GM08714 (cell line): ENCODE results near the gene ZCWPW1.
"Not testable (repeated sequence)": the region's sequence is repeated elsewhere in the genome, so short reads cannot be mapped to it uniquely, and the experiment has no call there.

Source experiments
- H3K4me3 ChIP-seq: fragments of 200-500 bp; sonication (Bioruptor generic); 2 replicates; pipeline ENCODE4 v1.5.1; 2014; ENCODE audit warnings: mild to moderate bottlenecking, low read length, inconsistent platforms
- ZNF274 ChIP-seq: IDR thresholded peaks from 2 replicates; pipeline ENCODE4 v1.6.1; 2012; ENCODE audit warnings: mild to moderate bottlenecking, low read depth, low read length

Gene ZCWPW1

DNA sequence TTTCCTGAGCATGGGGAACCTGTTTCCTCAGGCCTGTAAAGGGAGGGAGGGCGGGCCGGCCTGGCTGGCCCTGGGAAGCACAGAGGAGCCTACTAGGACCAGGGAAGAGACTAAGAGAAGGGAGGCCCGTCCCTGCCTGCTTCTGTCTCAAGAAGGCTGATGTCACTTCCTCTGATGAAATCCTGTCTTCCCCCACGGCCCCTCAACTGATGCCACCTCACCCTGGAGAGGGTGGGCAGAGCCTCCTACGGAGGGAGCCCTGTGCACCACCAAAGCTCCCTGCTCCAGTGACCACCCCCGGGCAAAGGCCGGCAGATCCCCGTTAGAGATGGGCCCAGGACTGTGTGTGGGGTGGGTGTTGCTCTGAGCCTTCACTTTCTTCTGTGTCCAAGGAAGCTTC lies 56.2 kb downstream of the ZCWPW1 start:
- TF ChIP-seq ZNF274 = no peak
- H3K4me3 ChIP-seq = no peak overlapping the region

DNA sequence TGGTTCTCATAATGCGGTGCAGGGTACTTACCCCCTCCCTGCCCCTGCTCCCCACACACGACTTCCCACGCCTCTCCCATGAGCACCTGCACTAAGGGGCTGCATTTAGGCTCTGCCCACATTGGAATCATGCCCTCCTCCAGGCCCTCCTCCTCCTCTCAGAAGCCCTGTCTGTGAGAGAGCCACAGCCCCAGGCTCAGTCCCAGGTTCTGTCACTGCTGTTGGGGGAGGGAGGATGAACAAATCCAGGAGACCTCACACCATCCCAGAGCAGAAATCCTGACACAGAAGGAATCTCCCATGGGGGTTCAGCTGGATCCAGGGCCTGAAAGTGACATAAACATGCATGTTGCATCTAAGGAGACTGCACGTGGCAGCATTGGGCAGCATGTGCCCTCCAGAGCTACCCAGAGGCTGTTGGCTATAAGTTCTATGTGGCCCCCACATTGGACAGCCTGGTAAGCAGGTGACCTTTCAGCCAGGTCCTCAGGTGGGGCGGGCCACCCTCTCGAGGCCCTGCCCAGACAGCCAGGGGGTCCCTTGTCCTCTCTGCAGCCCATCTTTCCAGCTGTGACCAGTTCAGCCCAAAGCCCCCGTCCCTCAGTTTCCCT lies 56.8 kb downstream of the ZCWPW1 start:
- H3K4me3 ChIP-seq = no peak overlapping the region
- TF ChIP-seq ZNF274 = no peak

DNA sequence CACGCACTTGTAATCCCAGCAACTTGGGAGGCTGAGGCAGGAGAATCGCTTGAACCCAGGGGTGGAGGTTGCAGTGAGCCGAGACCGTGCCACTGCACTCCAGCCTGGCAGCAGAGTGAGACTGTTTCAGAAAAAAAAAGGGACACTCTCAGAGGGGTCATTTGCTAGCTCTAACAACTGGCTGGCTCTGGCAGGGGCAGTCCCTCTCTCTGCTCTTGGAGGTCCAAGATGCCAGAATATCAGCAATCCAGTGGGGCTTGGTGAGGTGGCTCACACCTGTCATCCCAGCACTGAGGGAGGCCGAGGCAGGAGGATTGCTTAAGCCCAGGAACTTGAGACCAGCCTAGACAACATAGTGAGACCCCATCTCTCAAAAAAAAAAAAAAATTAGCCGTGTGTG lies 57.8 kb downstream of the ZCWPW1 start:
- no peak for TF ChIP-seq ZNF274
- H3K4me3 ChIP-seq = no peak overlapping the region

DNA sequence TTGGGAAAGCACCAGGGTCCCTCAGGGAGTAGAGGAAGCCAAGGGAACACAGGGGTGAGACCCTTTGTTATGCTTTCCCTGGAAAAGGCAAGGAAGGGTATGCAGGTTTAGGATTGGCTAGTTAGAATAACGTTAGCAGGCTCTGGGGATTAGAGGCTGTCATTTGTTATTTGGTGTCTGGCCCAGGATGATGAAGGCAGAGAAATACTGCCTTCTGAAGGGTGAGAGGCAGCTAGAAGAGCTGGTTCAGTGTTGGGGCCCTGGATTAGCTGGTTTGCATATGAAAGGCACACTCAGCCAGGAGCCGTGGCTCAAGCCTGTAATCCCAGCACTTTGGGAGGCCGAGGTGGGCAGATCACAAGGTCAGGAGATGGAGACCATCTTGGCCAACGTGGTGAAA lies 58.2 kb downstream of the ZCWPW1 start:
- H3K4me3 ChIP-seq = no peak overlapping the region
- no peak for TF ChIP-seq ZNF274

DNA sequence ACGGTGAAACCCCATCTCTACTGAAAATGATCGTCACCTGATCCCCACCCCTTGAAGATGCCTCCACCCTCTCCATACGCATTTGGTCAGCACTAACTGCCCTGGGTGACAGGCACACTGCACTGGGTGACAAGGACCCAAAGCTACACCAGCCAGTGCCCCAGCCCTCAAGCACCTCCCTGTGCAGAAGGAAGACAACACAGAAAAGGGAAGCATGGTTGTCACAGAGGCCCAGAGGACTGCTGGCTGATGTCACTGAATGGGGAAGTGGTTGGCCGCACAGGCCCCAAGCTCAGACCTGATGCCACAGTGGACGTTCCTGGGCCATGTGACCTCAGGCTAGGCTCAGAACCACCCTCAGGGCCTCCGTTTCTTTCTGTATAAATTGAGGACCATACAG lies 59.4 kb downstream of the ZCWPW1 start:
- TF ChIP-seq ZNF274 = no peak
- H3K4me3 ChIP-seq = no peak overlapping the region

DNA sequence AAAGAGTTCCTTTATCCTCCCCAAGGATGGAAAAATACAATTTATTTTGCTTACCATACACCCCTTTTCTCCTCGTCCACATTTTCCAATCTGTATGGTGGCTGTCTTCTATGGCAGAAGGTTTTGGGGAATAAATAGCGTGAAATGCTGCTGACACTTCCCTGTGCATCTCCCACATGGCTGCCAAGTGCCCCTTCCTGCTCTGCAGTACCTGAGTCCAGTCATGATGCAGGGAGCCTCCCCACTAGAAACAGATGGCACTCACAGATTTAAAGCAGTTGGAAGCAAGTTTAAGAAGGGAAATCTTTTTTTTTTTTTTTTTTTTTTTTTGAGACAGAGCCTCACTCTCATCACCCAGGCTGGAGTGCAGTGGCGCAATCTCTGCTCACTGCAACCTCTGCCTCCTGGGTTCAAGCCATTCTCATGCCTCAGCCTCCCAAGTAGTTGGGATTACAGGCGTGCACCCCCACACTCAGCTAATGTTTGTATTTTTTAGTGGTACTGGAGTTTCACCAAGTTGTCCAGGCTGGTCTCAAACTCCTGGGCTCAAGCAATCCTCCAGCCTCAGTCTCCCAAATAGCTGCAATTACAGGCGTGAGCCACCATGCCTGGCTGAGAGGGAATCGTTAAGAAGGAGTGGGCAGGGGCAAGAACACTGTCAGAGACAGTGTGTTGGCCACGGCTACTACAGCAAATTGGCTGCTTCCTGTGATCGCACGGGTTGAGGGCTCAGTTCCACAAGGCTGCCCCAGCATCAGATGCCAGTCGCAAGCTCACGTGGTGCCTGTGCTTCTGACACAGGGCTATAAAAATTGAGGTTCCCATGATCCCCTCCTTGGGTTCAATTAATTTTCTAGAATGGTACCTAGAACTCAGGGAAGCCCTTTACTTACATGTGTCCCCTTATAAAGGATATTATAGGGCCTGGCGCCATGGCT lies 60.6 kb downstream of the ZCWPW1 start:
- no peak for TF ChIP-seq ZNF274
- H3K4me3 ChIP-seq = no peak overlapping the region

DNA sequence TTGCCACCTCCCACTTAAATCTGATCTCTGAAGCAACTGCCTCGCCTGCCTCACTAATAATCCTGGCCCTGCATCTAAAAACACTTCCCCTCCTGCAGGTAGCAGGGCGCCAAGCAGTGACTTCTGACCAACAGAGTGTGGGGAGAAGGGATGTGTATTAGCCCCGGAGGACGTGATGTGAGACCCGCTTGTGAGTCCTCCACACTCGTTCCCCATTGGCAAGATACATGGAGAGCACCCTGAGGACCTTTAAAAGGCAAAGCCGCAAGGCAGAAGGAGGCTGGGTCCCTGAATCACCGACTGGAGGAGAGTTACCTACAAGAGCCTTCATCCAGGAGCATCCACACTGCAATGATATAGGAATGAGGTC lies 61.3 kb downstream of the ZCWPW1 start:
- no peak overlapping the region for H3K4me3 ChIP-seq

DNA sequence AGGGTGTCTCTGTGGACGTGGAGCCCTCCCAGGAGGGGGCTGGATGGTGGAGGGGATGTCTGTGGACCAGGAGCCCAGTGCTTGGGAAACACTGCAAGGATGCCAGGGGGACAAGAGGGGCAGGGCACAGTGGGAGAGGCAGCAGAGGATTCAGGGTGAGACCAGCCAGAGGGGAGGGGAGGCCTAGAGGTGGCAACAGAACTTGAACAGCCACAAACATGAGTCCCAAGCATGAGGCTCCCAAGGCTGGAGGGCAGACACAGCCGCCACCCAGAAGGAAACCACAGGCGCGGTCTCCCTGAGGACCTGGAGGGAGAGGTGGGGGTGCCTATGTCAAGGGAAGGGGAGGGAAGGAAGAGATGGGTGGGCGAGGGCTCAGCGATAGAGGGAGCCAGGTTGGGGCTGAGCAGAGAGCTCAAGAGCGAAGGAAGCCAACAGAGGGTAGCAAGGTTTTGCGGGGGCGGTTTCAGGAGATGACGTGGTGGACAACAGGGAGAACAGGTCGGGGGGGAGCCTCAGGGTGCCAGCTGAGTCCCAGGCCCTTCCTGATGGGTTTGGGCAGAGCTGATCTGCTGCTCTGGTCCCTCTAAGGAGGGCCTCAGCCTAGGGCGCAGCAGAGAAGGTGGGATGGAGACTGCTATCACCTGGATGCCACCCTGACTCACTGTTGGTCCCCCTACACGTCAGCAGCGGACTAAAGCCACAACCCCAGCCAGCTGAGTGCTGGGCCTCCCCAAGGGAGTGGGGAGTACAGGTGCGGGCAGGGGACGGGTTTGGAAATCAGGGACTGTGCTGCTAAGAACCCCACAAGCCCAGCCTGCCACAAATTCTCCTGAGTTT lies 61.9 kb downstream of the ZCWPW1 start:
- no peak for TF ChIP-seq ZNF274
- H3K4me3 ChIP-seq = peak overlapping the region; percentile 5; the same call in 1 of the 2 replicates

More for the DNA sequence above, 61.3 kb downstream of the ZCWPW1 start:
- no peak for TF ChIP-seq ZNF274

DNA sequence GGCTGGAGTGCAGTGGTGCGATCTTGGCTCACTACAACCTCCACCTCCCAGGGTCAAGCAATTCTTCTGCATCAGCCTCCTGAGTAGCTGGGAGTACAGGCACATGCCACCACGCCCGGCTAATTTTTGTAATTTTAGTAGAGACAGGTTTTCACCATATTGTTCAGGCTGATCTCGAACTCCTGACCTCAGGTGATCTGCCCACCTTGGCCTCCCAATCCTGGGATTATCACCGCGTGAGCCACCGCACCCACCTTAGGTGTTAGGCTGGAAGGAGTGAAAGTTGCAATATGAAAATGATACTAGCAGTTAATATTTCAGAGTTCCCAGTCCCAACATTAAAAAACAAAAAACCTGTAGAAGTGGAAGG lies 62.5 kb downstream of the ZCWPW1 start:
- peak overlapping the region; percentile 5; the same call in 1 of the 2 replicates for H3K4me3 ChIP-seq

DNA sequence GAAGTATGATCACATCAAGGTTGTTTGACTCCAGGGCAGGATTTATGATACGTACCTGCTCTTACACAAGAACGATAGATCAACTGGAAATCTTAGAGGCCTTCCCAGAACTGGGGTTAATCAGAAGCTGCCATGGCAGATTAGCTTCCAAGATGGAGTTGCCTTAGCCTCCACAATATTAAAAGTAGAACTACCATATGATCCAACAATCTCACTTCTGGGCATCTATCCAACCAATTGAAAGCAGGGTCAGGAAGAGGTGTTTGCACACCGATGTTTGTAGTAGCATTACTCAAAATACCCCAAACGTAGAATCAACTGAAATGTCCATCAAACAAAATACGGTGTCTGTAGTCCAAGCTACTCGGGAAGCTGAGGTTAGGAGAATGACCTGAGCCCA lies 64.0 kb downstream of the ZCWPW1 start:
- H3K4me3 ChIP-seq = no peak overlapping the region
- TF ChIP-seq ZNF274 = no peak

DNA sequence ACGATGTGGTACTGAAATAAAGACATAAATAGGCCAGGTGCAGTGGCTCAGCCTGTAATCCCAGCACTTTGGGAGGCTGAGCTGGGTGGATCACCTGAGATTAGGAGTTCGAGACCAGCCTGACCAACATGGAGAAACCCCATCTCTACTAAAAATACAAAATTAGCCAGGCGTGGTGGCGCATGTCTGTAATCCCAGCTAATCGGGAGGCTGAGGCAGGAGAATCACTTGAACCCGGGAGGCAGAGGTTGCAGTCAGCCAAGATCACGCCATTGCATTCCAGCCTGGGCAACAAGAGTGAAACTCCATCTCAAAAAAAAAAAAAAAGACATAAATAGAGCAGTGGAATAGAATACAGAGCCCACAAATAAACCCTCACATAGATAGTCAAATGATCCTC lies 64.7 kb downstream of the ZCWPW1 start:
- H3K4me3 ChIP-seq = not testable (repeated sequence)

DNA sequence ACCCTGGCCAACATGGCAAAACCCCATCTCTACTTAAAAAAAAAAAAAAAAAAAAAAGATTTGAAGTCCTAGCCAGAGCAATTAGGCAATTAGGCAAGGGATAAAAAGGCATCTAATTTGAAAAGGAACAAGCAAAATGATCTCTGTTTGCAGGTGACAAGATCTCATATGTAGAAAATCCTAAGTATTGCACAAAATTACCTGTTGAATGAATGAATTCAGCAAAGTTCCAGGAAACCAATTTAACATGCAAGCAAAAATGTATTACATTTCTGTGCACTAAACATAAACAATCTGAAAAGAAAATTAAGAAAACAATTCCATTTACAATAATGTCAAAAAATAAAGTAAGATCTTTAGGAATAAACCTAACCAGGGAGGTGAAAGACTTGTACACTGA lies 65.4 kb downstream of the ZCWPW1 start:
- H3K4me3 ChIP-seq = no peak overlapping the region
- TF ChIP-seq ZNF274 = no peak

DNA sequence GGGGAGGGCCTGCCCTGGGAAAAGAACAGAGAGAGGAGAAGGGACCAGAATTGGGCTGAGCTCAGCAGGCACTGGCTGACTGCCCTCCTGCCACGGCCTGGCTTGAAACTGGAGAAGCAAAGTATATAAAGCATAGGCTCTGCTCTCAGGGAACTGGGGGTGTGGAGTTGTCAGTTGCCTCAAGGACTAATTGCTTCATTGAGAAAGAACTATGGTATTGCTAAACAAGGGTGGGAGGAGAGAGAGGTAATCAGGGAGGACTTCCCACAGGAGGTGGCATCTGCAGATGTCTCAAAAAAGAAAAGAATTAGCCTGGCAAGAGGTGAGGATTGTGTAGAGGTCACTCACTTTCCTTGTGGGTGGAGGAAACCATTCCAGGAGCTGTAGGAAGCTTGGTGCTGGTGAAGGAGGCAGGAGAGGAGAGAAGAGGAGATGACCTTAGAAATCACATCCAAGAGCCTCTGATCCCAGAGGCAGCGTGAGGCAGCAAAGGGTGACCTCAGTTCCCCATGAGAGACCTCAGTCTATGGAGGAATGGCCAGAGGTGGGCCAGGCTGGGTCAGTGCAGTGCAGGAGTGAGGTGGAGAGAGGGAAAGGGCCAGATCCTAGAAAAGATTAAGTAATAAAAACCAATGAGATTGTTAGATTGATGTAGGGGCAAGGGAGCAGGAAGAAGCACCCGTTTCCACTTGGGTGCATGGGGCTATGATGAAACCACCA lies 68.2 kb downstream of the ZCWPW1 start:
- no peak for TF ChIP-seq ZNF274
- H3K4me3 ChIP-seq = no peak overlapping the region

DNA sequence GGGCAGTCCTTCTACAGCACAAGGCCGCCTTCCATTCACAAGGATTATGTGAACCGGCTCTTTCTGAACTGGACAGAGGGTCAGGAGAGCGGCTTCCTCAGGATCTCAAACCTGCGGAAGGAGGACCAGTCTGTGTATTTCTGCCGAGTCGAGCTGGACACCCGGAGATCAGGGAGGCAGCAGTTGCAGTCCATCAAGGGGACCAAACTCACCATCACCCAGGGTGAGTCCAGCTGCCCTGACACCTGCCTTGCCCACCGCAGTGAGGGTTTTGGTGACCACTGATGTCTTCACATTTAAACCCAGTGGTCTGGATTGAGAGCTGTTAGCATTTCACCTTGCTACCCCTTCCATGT lies 69.7 kb downstream of the ZCWPW1 start:
- H3K4me3 ChIP-seq = no peak overlapping the region

More for the DNA sequence above, 69.7 kb downstream of the ZCWPW1 start:
- TF ChIP-seq ZNF274 = no peak
